Forelimb muscle (tissue), 1 donor: ENCODE measurements around the gene OSBP2. TPM values are rescaled to one million over a fixed set of nuclear protein-coding genes. Genes with fewer than 3 reads are reported as not detected.
"Not testable (repeated sequence)": the region's sequence is repeated elsewhere in the genome, so short reads cannot be mapped to it uniquely, and the experiment has no call there.

ENCODE experiments used
- DNase-seq: peaks from one replicate; pipeline ENCODE4 v3.0.0-alpha.2; 2013; ENCODE audit warnings: low read depth
- polyA plus RNA-seq: library from polyadenylated mRNA; unstranded; fragments of 120-200 nt; gene quantifications from one replicate; pipeline ENCODE4 v1.2.1, GENCODE V29; 2013; ENCODE audit not compliant: insufficient read length

The OSBP2 gene
- polyA plus RNA-seq, 1 donor = 5.0 TPM

DNA sequence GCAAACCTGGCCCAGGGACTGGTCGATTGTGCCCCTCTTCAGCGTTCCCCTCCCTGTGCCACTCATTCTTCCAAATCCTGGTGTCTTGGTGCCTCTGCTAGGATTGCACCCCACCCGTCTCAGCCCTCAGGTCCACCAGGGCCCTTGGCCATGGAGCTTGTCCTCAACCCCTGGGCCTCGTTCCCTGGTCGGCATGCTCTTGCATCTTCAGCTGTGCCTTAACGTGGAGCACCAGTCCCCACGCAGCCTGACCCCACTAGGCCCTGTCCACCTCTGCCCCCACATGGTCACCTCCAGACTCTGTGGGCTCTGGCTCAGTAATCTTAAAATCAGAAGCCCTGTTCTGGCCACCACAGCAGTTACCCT lies 61.1 kb downstream of the OSBP2 start:
- DNase-seq = no peak

DNA sequence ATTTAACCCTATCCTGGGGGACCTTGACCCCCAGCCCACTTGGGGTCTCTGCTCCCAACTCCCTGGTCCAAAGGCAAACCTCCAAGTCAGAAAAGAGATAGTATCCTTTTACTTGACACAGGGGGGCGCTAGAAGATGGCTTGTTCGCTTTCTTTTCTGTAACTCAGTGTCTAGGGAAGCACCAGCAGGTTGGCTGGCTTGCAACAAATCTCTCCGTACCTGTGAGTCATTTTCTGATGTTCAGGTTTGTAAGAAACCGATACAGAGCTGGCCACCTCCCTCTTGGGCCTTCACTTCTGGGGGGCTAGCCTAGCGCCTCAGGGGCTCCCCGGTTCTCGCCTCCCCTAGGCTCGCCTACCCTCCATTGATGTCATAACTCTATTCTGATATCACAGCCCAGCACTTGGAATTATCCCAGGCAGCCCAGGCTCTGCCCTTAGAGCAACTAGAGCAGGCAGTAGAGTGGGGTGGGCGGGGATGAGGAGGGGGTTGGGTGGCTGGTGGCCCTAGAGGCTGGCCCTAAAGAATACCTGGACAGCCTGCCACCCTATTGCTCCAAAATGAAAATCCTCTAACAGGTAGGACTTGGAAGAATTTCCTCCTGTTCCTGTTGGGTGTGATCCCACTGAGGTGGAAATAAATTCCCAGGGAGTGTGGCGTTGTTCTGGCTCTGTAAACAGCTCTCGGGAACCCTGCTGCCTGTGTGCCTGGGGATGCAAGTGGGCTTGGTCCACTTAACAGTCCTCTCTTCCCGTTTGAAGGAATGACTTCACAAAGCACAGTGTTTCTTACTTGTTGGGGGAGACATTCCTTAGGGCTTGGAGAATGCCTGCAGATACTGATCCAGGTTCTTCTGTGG lies 69.4 kb downstream of the OSBP2 start:
- DNase-seq = peak; percentile 4

DNA sequence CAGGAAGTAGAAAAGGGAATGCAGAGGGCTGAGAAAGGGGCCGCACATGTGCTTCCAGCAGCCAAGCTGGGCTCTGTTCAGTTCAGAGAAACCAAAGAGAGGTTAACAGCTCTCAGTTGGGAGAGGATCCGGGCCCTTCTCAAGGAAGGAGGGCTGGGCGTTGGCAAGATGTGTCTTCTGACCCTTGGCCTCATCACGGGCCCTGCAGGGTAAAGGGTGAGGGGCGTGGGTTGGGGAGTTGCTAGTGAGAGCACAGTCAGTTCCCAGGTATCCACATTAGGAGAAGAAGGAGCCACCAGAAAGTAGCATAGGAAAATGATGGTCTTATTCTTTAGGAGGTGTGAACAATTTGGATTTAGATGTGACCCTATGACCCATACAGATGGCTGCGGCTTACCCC lies 73.0 kb downstream of the OSBP2 start:
- no peak for DNase-seq

DNA sequence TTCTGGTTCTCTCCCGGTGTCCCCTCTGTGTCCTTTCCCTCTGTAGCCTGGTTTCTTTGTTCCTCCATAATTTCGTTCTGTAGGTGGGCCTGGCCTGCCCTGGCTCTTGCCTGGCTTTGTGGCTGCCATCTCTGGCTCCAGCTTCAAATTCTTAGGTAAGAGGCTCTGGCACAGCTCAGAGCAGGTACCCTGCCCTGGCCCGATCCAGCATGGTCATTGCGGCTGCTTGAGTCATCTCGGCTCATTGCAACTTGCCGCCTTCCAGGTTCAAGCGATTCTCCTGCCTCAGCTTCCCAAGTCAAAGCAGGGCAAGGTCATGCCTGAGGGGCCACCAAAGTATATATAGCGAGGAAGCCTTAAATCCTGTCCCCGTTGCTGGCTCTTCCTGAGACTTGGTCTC lies 76.0 kb downstream of the OSBP2 start:
- no peak for DNase-seq

- DNase-seq = no peak
Measured at GRCh38 chr22:30773919-30774318, 79.2 kb downstream of the OSBP2 start.

- DNase-seq = no peak
Measured at GRCh38 chr22:30774566-30774965, 79.9 kb downstream of the OSBP2 start.

- no peak for DNase-seq
Measured at GRCh38 chr22:30776476-30776875, 81.8 kb downstream of the OSBP2 start.

DNA sequence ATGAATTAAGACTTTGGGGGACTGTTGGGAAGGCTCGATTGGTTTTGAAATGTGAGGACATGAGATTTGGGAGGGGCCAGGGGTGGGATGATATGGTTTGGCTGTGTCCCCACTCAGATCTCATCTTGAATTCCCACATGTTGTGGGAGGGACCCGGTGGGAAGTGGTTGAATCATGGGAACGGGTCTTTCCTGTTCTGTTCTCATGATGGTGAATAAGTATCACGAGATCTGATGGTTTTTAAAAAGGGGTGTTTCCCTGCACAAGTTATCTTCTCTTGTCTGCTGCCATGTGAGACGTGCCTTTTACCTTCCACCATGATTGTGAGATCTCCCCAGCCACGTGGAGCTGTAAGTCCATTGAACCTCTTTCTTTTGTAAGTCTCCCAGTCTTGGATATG lies 82.5 kb downstream of the OSBP2 start:
- DNase-seq = not testable (repeated sequence)

GRCh38 chr22:30777587-30777986 lies 82.9 kb downstream of the OSBP2 start:
- DNase-seq = no peak

DNA sequence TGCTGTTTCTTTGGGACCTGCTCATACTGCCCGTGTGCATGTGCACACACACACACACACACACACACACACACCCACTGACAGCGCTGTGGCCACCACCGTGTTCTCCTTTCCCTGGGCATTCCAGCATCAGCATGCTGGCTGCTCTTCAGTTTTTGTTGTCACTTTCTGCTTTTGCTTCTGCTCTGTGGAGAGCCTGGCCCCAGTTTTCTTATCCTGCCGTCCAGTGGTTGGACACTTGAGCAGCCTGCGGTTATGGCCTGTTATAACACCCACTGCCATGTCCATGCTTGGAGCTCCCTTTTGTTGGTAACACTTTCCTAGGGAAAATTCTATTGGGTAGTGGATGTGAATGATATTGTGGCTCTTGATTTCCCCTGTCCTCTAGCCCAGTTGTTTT lies 83.6 kb downstream of the OSBP2 start:
- DNase-seq = no peak

GRCh38 chr22:30780026-30780425 lies 85.4 kb downstream of the OSBP2 start:
- DNase-seq = no peak

DNA sequence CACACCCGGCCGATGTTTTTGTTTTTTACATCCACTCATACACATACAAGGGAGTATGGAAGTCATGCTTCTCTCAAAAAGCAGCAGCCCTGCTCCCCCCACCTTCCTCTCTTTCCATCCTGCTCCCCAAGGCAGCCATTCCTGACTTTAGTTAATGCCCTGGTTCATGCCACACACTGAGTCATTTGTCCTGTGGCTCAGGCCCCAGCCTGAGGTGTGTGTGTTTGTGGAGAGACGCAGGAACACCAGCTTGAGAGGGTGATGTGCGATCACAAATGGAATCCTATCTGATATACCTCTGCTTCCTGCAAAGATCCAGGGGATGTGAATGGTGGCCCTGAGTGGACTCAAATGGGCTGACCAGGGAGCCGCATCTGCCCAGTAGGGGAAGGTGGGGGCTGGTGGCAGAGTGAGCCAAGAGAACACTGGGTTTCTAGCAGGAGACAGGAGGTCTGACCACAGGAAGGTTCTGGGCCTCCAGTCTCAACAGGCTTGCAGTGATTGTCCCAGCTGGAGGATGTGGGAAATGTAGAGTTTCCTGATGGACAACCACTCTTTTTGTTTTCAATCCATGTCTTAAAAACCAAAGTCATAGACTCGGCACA lies 86.7 kb downstream of the OSBP2 start:
- no peak for DNase-seq

GRCh38 chr22:30782613-30783012 lies 87.9 kb downstream of the OSBP2 start:
- no peak for DNase-seq

GRCh38 chr22:30783021-30783420 lies 88.3 kb downstream of the OSBP2 start:
- DNase-seq = no peak

DNA sequence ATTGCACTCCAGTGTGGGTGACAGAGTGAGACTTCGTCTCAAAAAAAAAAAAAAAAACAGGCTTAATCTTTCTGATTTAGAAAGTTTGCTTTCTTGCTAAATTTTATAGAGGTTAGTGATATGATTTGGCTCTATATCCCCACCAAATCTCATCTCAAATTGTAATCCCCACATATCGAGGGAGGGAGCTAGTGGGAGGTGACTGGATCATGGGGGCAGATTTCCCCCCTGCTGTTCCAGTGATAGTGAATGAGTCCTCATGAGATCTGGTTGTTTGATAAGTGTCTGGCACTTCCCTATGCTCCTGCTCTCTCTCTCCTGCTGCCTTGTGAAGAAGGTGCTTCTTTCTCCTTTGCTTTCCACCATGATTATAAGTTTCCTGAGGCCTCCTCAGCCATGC lies 90.9 kb downstream of the OSBP2 start:
- DNase-seq = no peak

DNA sequence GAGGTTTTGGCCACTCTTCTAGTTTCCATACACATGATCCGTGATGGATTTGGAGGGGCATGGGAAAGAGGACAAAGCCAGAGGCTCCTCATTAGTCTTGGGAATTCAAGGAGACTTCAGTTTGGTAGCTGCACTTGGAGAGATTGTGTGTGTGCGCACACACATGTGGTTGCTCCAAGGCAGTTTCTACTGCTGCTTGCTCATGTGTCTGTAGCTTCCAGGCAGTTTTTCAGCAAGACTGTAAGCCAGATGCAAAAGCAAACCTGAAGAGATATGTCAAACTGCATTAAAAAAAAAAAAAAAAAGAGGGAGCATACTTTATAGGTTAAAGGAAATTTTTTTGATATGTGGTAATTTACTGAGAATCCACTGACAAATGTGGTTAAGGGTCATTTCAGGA lies 95.7 kb downstream of the OSBP2 start:
- no peak for DNase-seq

DNA sequence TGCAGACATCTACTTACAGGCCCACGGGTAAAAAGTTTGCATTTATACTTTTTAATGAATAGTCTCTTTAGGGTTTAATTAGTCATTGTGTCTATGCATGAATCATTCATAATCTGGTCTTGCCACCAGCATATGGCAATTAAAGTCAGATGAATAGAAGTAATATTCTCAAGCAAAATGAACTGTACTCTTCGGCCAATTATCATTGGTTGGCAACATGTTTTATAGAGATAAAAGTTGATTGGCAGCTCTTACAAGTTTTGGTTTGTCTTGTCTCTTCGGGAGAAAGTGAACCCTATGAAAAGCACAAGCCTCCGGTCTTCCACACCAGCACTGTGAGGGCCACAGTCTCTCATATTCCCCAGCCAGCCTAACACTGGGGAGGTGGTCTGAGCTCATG lies 97.8 kb downstream of the OSBP2 start:
- DNase-seq = no peak

GRCh38 chr22:30795118-30795517 lies 100.4 kb downstream of the OSBP2 start:
- no peak for DNase-seq

GRCh38 chr22:30801695-30802094 lies 107.0 kb downstream of the OSBP2 start:
- DNase-seq = no peak

DNA sequence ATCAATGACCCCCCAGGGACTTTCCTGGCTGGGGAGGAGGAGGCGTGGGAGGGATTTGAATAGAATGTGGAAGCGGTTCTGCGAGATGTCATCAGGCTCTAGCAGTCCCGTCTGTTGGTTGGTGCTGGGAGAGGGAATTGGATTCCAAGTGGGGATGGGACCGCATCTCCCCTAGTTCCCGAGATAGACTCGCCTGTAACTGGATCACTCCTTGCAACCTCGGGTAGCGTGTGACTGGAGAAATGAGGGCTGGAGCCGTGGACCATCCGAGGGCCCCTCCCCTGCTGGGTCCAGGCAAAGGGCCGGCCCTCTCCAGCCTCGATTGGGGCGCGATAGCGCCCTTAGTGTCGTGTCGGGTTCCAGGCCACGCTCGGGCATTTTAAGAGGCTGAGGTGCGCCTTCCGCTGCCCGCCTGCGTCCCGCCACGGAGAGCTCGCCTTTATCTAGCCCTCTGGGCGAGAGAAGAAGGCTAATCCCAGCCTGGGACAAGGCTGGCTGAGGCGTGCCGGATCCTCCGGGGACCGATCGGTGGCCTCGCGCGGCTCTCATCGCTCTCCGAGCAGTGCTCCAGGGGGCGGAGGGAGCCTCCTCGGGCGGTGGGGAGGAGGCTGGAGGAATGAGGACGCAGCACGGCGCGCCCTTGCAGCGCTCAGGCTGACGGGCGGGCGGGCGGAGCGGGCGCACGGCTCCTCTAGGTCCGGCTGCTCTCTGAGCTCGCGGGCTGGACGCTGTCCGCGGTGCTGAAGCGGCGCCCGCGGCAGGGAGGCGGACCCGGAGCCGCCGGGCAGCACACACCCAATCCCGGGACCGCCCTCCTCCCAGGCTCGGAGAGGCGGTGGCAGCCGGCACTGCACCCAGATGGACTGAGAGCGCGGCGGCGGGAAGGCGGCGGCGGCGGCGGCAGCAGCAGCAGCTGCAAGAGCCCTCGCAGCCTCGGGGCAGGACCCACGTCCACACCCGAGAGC lies 107.8 kb downstream of the OSBP2 start:
- peak; percentile 58 for DNase-seq

GRCh38 chr22:30803679-30804078 lies 109.0 kb downstream of the OSBP2 start:
- no peak for DNase-seq

GRCh38 chr22:30804626-30805025 lies 110.0 kb downstream of the OSBP2 start:
- DNase-seq = no peak
